ENCODE measurements around the gene SNTG2. TPM values are rescaled to one million over a fixed set of nuclear protein-coding genes. Genes with fewer than 3 reads are reported as not detected.
A peak's percentile ranks its signal among the peaks of the same experiment; 100 is the strongest.

SNTG2 gene
- total RNA-seq, 1 donor from 2014 or later, result 4.4 TPM

GRCh38 chr2:1272835-1273234 is 322.2 kb downstream of the SNTG2 start:
- ATAC-seq (no peak), DNase-seq (ENCODE audit: low spot score) (no peak)
- intact Hi-C loops (cut with DNase I), result no loop called here

GRCh38 chr2:1277634-1278033 is 327.0 kb downstream of the SNTG2 start:
- ATAC-seq, result no peak
- intact Hi-C loops (cut with DNase I), result no loop called here
- no peak for DNase-seq (ENCODE audit: low spot score)

- ATAC-seq (no peak), DNase-seq (ENCODE audit: low spot score) (no peak)
- intact Hi-C loops (cut with DNase I), result no loop called here
Measured at GRCh38 chr2:1278125-1278524, 327.5 kb downstream of the SNTG2 start.

- intact Hi-C loops (cut with DNase I), result no loop called here
- ATAC-seq, result no peak
Measured at GRCh38 chr2:1278861-1279260, 328.2 kb downstream of the SNTG2 start.

GRCh38 chr2:1282552-1282951 is 331.9 kb downstream of the SNTG2 start:
- intact Hi-C loops (cut with DNase I), result no loop called here
- peak; percentile 10 for ATAC-seq
- DNase-seq (ENCODE audit: low spot score), result no peak

More at GRCh38 chr2:1278861-1279260, 328.2 kb downstream of the SNTG2 start:
- no peak for DNase-seq (ENCODE audit: low spot score)

GRCh38 chr2:1283020-1283801 is 332.6 kb downstream of the SNTG2 start:
- intact Hi-C loops (cut with DNase I), result no loop called here
- no peak for ATAC-seq
- DNase-seq (ENCODE audit: low spot score), result no peak

GRCh38 chr2:1283871-1284270 is 333.2 kb downstream of the SNTG2 start:
- intact Hi-C loops (cut with DNase I), result no loop called here
- ATAC-seq (no peak), DNase-seq (ENCODE audit: low spot score) (no peak)

- no peak for ATAC-seq
- intact Hi-C loops (cut with DNase I), result no loop called here
- no peak for DNase-seq (ENCODE audit: low spot score)
Measured at GRCh38 chr2:1286929-1287328, 336.3 kb downstream of the SNTG2 start.

- DNase-seq (ENCODE audit: low spot score), result no peak
- intact Hi-C loops (cut with DNase I), result no loop called here
- no peak for ATAC-seq
Measured at GRCh38 chr2:1287427-1287826, 336.8 kb downstream of the SNTG2 start.

GRCh38 chr2:1294900-1295299 is 344.3 kb downstream of the SNTG2 start:
- intact Hi-C loops (cut with DNase I), result no loop called here
- no peak for DNase-seq (ENCODE audit: low spot score)
- ATAC-seq, result no peak

GRCh38 chr2:1295740-1296139 is 345.1 kb downstream of the SNTG2 start:
- ATAC-seq, result no peak
- intact Hi-C loops (cut with DNase I), result no loop called here

GRCh38 chr2:1297372-1298159 is 346.9 kb downstream of the SNTG2 start:
- ATAC-seq (no peak), DNase-seq (ENCODE audit: low spot score) (no peak)
- intact Hi-C loops (cut with DNase I), result no loop called here

More at GRCh38 chr2:1295740-1296139, 345.1 kb downstream of the SNTG2 start:
- no peak for DNase-seq (ENCODE audit: low spot score)

- intact Hi-C loops (cut with DNase I), result no loop called here
- no peak for ATAC-seq
Measured at GRCh38 chr2:1299043-1299442, 348.4 kb downstream of the SNTG2 start.

GRCh38 chr2:1300284-1300683 is 349.6 kb downstream of the SNTG2 start:
- DNase-seq (ENCODE audit: low spot score) (no peak), ATAC-seq (no peak)
- intact Hi-C loops (cut with DNase I), result no loop called here

More at GRCh38 chr2:1299043-1299442, 348.4 kb downstream of the SNTG2 start:
- no peak for DNase-seq (ENCODE audit: low spot score)

GRCh38 chr2:1301056-1301455 is 350.4 kb downstream of the SNTG2 start:
- ATAC-seq (no peak), DNase-seq (ENCODE audit: low spot score) (no peak)
- intact Hi-C loops (cut with DNase I), result no loop called here

GRCh38 chr2:1305342-1306013 is 354.8 kb downstream of the SNTG2 start:
- no peak for ATAC-seq
- no peak for DNase-seq (ENCODE audit: low spot score)
- intact Hi-C loops (cut with DNase I), result no loop called here

GRCh38 chr2:1306014-1306686 is 355.5 kb downstream of the SNTG2 start:
- DNase-seq (ENCODE audit: low spot score) (no peak), ATAC-seq (no peak)
- intact Hi-C loops (cut with DNase I), result no loop called here

GRCh38 chr2:1306687-1307516 is 356.3 kb downstream of the SNTG2 start:
- intact Hi-C loops (cut with DNase I), result no loop called here
- ATAC-seq, result no peak
- no peak for DNase-seq (ENCODE audit: low spot score)
